MCF 10A (cell line): Measurements from ENCODE around the gene APC2. TPM values are rescaled to one million over a fixed set of nuclear protein-coding genes. Genes with fewer than 3 reads are reported as not detected.

Experiments
- BruUV-seq: library from RNA; stranded (reverse); fragments of 400-500 nt; replicated peaks from 2 replicates; lab custom pipeline; 2021; lab: Mats Ljungman, UMichigan
- CTCF ChIA-PET: fragments of 300-600 bp; sonication (Branson Sonifier 250); formaldehyde crosslinking; extraction: SDS; loops from one replicate; lab custom pipeline; 2021; ENCODE audit warnings: antibody characterized with exemption, inconsistent platforms; lab: Yijun Ruan, JAX
- POLR2A ChIA-PET: fragments of 300-600, 350-650 bp; sonication (Branson Sonifier 250); formaldehyde crosslinking; extraction: SDS; loops from one replicate; lab custom pipeline; 2020; ENCODE audit warnings: antibody characterized with exemption, inconsistent platforms; lab: Yijun Ruan, JAX
- DNase-seq: peaks from one replicate; pipeline ENCODE4 v3.0.0-alpha.2; 2018; ENCODE audit not compliant: unreplicated experiment
- H3K27ac Mint-ChIP-seq: one replicate; pipeline ENCODE4 v1.8.0; 2022; ENCODE audit warnings: mild to moderate bottlenecking, low read depth, mixed read lengths; ENCODE audit not compliant: unreplicated experiment
- H3K27me3 Mint-ChIP-seq: one replicate; pipeline ENCODE4 v1.8.0; 2022; ENCODE audit warnings: mixed read lengths; ENCODE audit not compliant: insufficient read depth, unreplicated experiment
- H3K36me3 Mint-ChIP-seq: one replicate; pipeline ENCODE4 v1.8.0; 2022; ENCODE audit warnings: mild to moderate bottlenecking, moderate library complexity, mixed read lengths; ENCODE audit not compliant: insufficient read depth, unreplicated experiment
- H3K4me1 Mint-ChIP-seq: one replicate; pipeline ENCODE4 v1.8.0; 2022; ENCODE audit warnings: mixed read lengths; ENCODE audit not compliant: insufficient read depth, unreplicated experiment
- H3K4me3 Mint-ChIP-seq: one replicate; pipeline ENCODE4 v1.8.0; 2022; ENCODE audit warnings: mild to moderate bottlenecking, moderate library complexity, mixed read lengths; ENCODE audit not compliant: unreplicated experiment
- H3K9me3 Mint-ChIP-seq: one replicate; pipeline ENCODE4 v1.8.0; 2022; ENCODE audit warnings: mixed read lengths; ENCODE audit not compliant: unreplicated experiment
- CTCF ChIP-seq: fragments of 200-600 bp; IDR thresholded peaks from one replicate; pipeline ENCODE4 v1.8.0; 2022; ENCODE audit warnings: antibody characterized with exemption, mild to moderate bottlenecking; ENCODE audit not compliant: unreplicated experiment
- intact Hi-C: fragments of 100-400 bp; cut with micrococcal nuclease; formaldehyde crosslinking; loops from 2 replicates; pipeline ENCODE4 v1.14.1; 2022
- total RNA-seq: library from RNA; stranded (reverse); gene quantifications from 2 replicates; pipeline ENCODE4 v1.2.3, GENCODE V29; 2022

The APC2 gene
- total RNA-seq, 1 experiment from 2014 or later = 0.23 TPM

- Mint-ChIP-seq H3K27me3 (no peaks in the 10 kb centered on the region), H3K36me3 (no peaks in the 10 kb centered on the region)
- DNase-seq = no peak
Observed at GRCh38 chr19:1401138-1401888, 48.6 kb upstream of the APC2 start, which contains the start of gene GAMT. Gene GAMT, minus strand, starts transcription at chr19:1401542. Its CDS starts 66 bp downstream, at chr19:1401476.

GRCh38 chr19:1401889-1402217, 48.1 kb upstream of the APC2 start:
- no peak for TF ChIP-seq CTCF
- DNase-seq = no peak
- no peak overlapping the region for H3K27ac Mint-ChIP-seq
- CTCF ChIA-PET = no interaction called here
- no peaks in the 10 kb centered on the region for H3K36me3 Mint-ChIP-seq
- intact Hi-C loops = no loop called here
- H3K9me3 Mint-ChIP-seq = no peaks in the 10 kb centered on the region
- H3K27me3 Mint-ChIP-seq = no peaks in the 10 kb centered on the region
- no TSS peak for BruUV-seq
- no peak overlapping the region for H3K4me3 Mint-ChIP-seq
- POLR2A ChIA-PET = interaction anchor here (0.5 to 1.4 kb wide), 2 partner anchors 149 to 257 kb away, joined by 3 read pairs; no protein-coding TSS in a partner anchor
- H3K4me1 Mint-ChIP-seq = peaks cover 11% of the 10 kb centered on the region

More at GRCh38 chr19:1401138-1401888, 48.6 kb upstream of the APC2 start, which contains the start of gene GAMT:
- Mint-ChIP-seq H3K27ac (peak within 1 kb of the TSS; percentile 17), H3K9me3 (no peaks in the 10 kb centered on the region), H3K4me1 (peaks cover 11% of the 10 kb centered on the region), H3K4me3 (peak within 1 kb of the TSS; percentile 21)
- peak; percentile 13 for TF ChIP-seq CTCF
- BruUV-seq = no TSS peak
- intact Hi-C loops = no loop called here
- ChIA-PET CTCF (no interaction called here), POLR2A (interaction anchor here (0.9 to 1.4 kb wide), 2 partner anchors 15 to 148 kb away, joined by 3 read pairs; no protein-coding TSS in a partner anchor)

- peak overlapping the region; percentile 37 for H3K4me3 Mint-ChIP-seq
- no peaks in the 10 kb centered on the region for H3K36me3 Mint-ChIP-seq
- peak overlapping the region; percentile 17 for H3K27ac Mint-ChIP-seq
- peak; percentile 86 for DNase-seq
- no TSS peak for BruUV-seq
- H3K9me3 Mint-ChIP-seq = no peaks in the 10 kb centered on the region
- H3K27me3 Mint-ChIP-seq = no peaks in the 10 kb centered on the region
- ChIA-PET POLR2A (interaction anchor here (0.5 to 1.8 kb wide), 12 partner anchors 8 to 257 kb away, joined by 3 to 9 read pairs (median 4); partner anchors contain the start of genes CIRBP, FAM174C and NDUFS7), CTCF (interaction anchor here (0.6 to 0.9 kb wide), 7 partner anchors 13 to 177 kb away, joined by 3 to 4 read pairs (median 3); no protein-coding TSS in a partner anchor)
- H3K4me1 Mint-ChIP-seq = peaks cover 11% of the 10 kb centered on the region
- intact Hi-C loops = no loop called here
- TF ChIP-seq CTCF = no peak
Observed at GRCh38 chr19:1402411-1403070, 47.4 kb upstream of the APC2 start.
